Neural cell (in vitro differentiated cells): ENCODE results near the gene FAM110A. TPM values are rescaled to one million over a fixed set of nuclear protein-coding genes. Genes with fewer than 3 reads are reported as not detected.

Experiments
- H2AFZ ChIP-seq: fragments of 200-600, 300-800 bp; sonication (generic), shearing (Covaris generic); 2 replicates; pipeline ENCODE4 v1.6.0; 2014; ENCODE audit warnings: low read depth, mild to moderate bottlenecking, antibody characterized with exemption, low read length, moderate library complexity
- H3F3A ChIP-seq: fragments of 200-600 bp; shearing (Covaris generic); 2 replicates; pipeline ENCODE4 v1.6.1; 2016; ENCODE audit warnings: mild to moderate bottlenecking, moderate library complexity, mixed read lengths, antibody characterized with exemption, low read length; ENCODE audit not compliant: insufficient read depth, poor library complexity, severe bottlenecking
- H3K27ac ChIP-seq: fragments of 200-600, 300-800 bp; sonication (generic), shearing (Covaris generic); 2 replicates; pipeline ENCODE4 v1.5.1; 2014; ENCODE audit warnings: mild to moderate bottlenecking, low read length, moderate library complexity
- H3K27me3 ChIP-seq: fragments of 300-800, 200-600 bp; sonication (generic), shearing (Covaris generic); 2 replicates; pipeline ENCODE4 v1.6.0; 2014; ENCODE audit warnings: mild to moderate bottlenecking, low read depth, low read length, moderate library complexity; ENCODE audit not compliant: insufficient read depth
- H3K36me3 ChIP-seq: fragments of 300-800, 200-600 bp; sonication (generic), shearing (Covaris generic); 2 replicates; pipeline ENCODE4 v1.5.1; 2014; ENCODE audit warnings: mild to moderate bottlenecking, antibody characterized with exemption, low read length, moderate library complexity; ENCODE audit not compliant: insufficient read depth
- H3K4me2 ChIP-seq: fragments of 300-800, 200-600 bp; sonication (generic), shearing (Covaris generic); 2 replicates; pipeline ENCODE4 v1.6.0; 2014; ENCODE audit warnings: mild to moderate bottlenecking, low read length
- H3K4me3 ChIP-seq: fragments of 300-800, 200-600 bp; sonication (generic), shearing (Covaris generic); 2 replicates; pipeline ENCODE4 v1.5.1; 2014; ENCODE audit warnings: mild to moderate bottlenecking, low read length, moderate library complexity
- H3K79me2 ChIP-seq: fragments of 200-600 bp; shearing (Covaris generic); replicated peaks from 2 replicates; pipeline ENCODE4 v1.6.0; 2014; ENCODE audit warnings: mild to moderate bottlenecking, low read length, moderate library complexity; ENCODE audit not compliant: insufficient read depth
- H3K9ac ChIP-seq: fragments of 300-800, 200-600 bp; sonication (generic), shearing (Covaris generic); 2 replicates; pipeline ENCODE4 v1.6.1; 2016; ENCODE audit warnings: mild to moderate bottlenecking, low read length, mixed read lengths
- H3K9me2 ChIP-seq: fragments of 200-600 bp; shearing (Covaris generic); 2 replicates; pipeline ENCODE4 v1.6.1; 2016; ENCODE audit warnings: mild to moderate bottlenecking, low read length, mixed read lengths; ENCODE audit not compliant: insufficient read depth
- H3K9me3 ChIP-seq: fragments of 200-600, 300-800 bp; sonication (generic), shearing (Covaris generic); 2 replicates; pipeline ENCODE4 v1.6.1; 2016; ENCODE audit warnings: mild to moderate bottlenecking, mixed run types, low read length, moderate library complexity, mixed read lengths
- H4K20me1 ChIP-seq: fragments of 200-600 bp; shearing (Covaris generic); 2 replicates; pipeline ENCODE4 v1.6.1; 2016; ENCODE audit warnings: mild to moderate bottlenecking, mixed run types; ENCODE audit not compliant: insufficient read depth
- CTCF ChIP-seq: fragments of 450-650 bp; IDR thresholded peaks from 2 replicates; pipeline ENCODE4 v1.5.1; 2014; ENCODE audit warnings: antibody characterized with exemption, mild to moderate bottlenecking, moderate library complexity; ENCODE audit not compliant: poor library complexity, severe bottlenecking
- EP300 ChIP-seq: fragments of 450-650 bp; conservative IDR thresholded peaks from 2 replicates; pipeline ENCODE4 v1.6.1; 2014; ENCODE audit warnings: antibody characterized with exemption, mild to moderate bottlenecking, moderate library complexity; ENCODE audit not compliant: poor library complexity, severe bottlenecking
- EZH2 ChIP-seq: fragments of 200-600, 300-800 bp; shearing (Covaris generic), sonication (generic); IDR thresholded peaks from 2 replicates; pipeline ENCODE4 v1.6.1; 2014; ENCODE audit warnings: antibody characterized with exemption, low read length, borderline replicate concordance, mild to moderate bottlenecking; ENCODE audit not compliant: insufficient read depth, poor library complexity, severe bottlenecking
- MXI1 ChIP-seq: fragments of 450-650 bp; conservative IDR thresholded peaks from 2 replicates; pipeline ENCODE4 v1.6.1; 2014; ENCODE audit warnings: antibody characterized with exemption, mild to moderate bottlenecking; ENCODE audit not compliant: poor library complexity, severe bottlenecking
- POLR2AphosphoS5 ChIP-seq: IDR thresholded peaks from 2 replicates; pipeline ENCODE4 v1.6.1; 2012
- RAD21 ChIP-seq: fragments of 450-650 bp; conservative IDR thresholded peaks from 2 replicates; pipeline ENCODE4 v1.6.1; 2014; ENCODE audit warnings: antibody characterized with exemption, mild to moderate bottlenecking, moderate library complexity
- REST ChIP-seq: IDR thresholded peaks from 2 replicates; pipeline ENCODE4 v1.6.1; 2012; ENCODE audit warnings: borderline replicate concordance
- SMC3 ChIP-seq: fragments of 450-650 bp; conservative IDR thresholded peaks from 2 replicates; pipeline ENCODE4 v1.6.1; 2014; ENCODE audit warnings: antibody characterized with exemption, mild to moderate bottlenecking, moderate library complexity; ENCODE audit not compliant: poor library complexity
- TAF1 ChIP-seq: IDR thresholded peaks from 2 replicates; pipeline ENCODE4 v1.6.1; 2012; ENCODE audit warnings: low read depth
- polyA plus RNA-seq: library from polyadenylated mRNA; depleted of rRNA; stranded (reverse); fragments of >200 nt; gene quantifications from 2 replicates; pipeline ENCODE4 v1.2.3, GENCODE V29; 2014

Gene FAM110A
- polyA plus RNA-seq, 1 donor from 2014 or later = 5.8 TPM

DNA sequence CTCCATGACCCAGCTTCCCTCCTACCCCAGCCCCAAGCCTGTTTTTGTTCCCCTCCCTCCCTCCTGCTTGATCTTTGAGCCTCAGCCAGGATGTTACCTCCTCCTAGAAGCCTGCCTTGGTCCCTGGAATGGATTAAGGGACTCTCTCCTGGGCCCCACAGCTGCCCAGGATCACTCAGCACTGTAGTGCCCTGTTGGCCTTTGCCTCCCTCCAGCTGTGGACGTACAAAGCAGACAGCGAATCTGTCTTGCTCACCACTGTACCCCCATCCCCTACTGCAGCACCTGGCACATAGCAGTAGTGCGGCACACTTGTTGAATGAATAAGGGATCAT, 11.8 kb upstream of the FAM110A start:
- Histone ChIP-seq H3K9ac (no peak overlapping the region), H2AFZ (no peak overlapping the region), H3K9me2 (no peaks in the 10 kb centered on the region), H3K4me2 (no peak overlapping the region), H3K27ac (no peak overlapping the region), H3K79me2 (no peaks in the 10 kb centered on the region), H3K36me3 (no peaks in the 10 kb centered on the region), H4K20me1 (no peaks in the 10 kb centered on the region), H3K27me3 (no peaks in the 10 kb centered on the region), H3K9me3 (no peaks in the 10 kb centered on the region), H3K4me3 (no peak overlapping the region), H3F3A (no peaks in the 10 kb centered on the region)
- TF ChIP-seq REST = no peak
- no peak for TF ChIP-seq CTCF
- no peak for TF ChIP-seq SMC3
- no peak for TF ChIP-seq POLR2AphosphoS5
- no peak for TF ChIP-seq EP300
- no peak for TF ChIP-seq MXI1
- TF ChIP-seq EZH2 = no peak
- no peak for TF ChIP-seq TAF1
- no peak for TF ChIP-seq RAD21

DNA sequence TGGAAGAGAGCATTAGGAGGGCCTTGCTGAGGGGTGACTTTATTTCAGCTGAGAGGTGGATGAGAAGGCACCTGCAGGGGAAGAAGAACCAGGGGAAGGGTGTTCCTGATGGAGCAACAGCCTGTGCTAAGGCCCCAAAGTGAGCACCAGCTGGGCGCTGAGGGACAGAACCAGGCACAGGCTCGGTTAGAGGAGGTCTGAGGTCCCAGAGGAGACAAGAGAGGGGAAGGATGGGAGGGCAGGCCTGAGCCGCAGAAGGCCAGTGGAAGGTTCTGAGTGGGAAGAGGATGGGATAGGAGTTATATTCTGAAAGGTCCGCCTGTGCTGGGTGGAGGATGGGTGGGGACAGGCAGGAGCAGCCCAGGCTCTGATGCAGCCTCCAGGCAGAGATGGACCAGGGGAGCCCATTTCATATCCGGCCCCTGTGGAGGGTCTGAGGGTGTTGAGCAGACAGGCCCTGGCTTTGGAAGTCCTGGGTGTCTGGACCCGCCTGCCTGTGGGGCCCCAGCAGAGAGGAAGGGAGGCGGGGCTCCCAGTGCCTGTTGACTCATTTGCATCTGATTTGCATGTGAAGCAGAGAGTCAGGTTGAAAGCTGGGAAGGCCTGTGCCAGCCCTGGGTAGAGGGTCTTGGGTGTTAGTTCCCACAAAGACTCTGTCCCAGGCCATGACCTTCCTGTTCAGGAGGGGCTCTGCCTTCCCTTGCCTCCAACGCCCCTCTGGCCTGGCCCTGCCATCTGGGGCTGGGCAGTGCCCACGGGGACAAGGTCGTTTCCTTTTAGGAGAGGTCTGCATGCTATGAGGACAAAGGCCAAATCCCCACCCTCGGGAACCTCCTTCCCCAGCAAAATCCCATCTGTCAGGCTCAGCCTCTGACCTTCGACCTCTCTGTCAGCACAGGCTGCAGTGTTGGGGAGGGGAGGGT, 10.6 kb upstream of the FAM110A start:
- Histone ChIP-seq H2AFZ (no peak overlapping the region), H3K9me3 (no peaks in the 10 kb centered on the region), H3K79me2 (no peaks in the 10 kb centered on the region), H3K4me3 (no peak overlapping the region), H3K9me2 (no peaks in the 10 kb centered on the region), H3K36me3 (no peaks in the 10 kb centered on the region), H3K9ac (no peak overlapping the region), H3K4me2 (no peak overlapping the region), H3F3A (no peaks in the 10 kb centered on the region), H4K20me1 (no peaks in the 10 kb centered on the region), H3K27ac (no peak overlapping the region), H3K27me3 (no peaks in the 10 kb centered on the region)
- TF ChIP-seq CTCF = no peak
- no peak for TF ChIP-seq REST
- no peak for TF ChIP-seq MXI1
- TF ChIP-seq RAD21 = no peak
- TF ChIP-seq TAF1 = no peak
- no peak for TF ChIP-seq SMC3
- TF ChIP-seq POLR2AphosphoS5 = no peak
- no peak for TF ChIP-seq EP300
- no peak for TF ChIP-seq EZH2
